BE2C (cell line): Measurements from ENCODE around the gene KCTD21.
"Not testable (repeated sequence)": the region's sequence is repeated elsewhere in the genome, so short reads cannot be mapped to it uniquely, and the experiment has no call there.

ENCODE experiments used
- DNase-seq: peaks from one replicate; pipeline ENCODE4 v3.0.0-alpha.2; 2020
- H3K27me3 ChIP-seq: fragments of 250-450 bp; sonication (Bioruptor Pico); 2 replicates; pipeline ENCODE4 v1.5.1; 2020; ENCODE audit warnings: mild to moderate bottlenecking
- H3K36me3 ChIP-seq: fragments of 250-450 bp; sonication (Bioruptor Pico); 2 replicates; pipeline ENCODE4 v1.5.1; 2020; ENCODE audit warnings: mild to moderate bottlenecking
- H3K4me1 ChIP-seq: fragments of 250-450 bp; sonication (Bioruptor Pico); 2 replicates; pipeline ENCODE4 v1.5.1; 2020
- H3K4me3 ChIP-seq: 2 replicates; pipeline ENCODE4 v1.5.1; 2011; ENCODE audit warnings: low read depth, low read length
- H3K9me3 ChIP-seq: fragments of 250-450 bp; sonication (Bioruptor Pico); 2 replicates; pipeline ENCODE4 v1.5.1; 2020
- TF ChIP-seq, protein P1 (sequence below): IDR thresholded peaks from 2 replicates; pipeline ENCODE4 v1.5.1; 2012; ENCODE audit warnings: mild to moderate bottlenecking, low read depth, low read length

The KCTD21 gene

DNA sequence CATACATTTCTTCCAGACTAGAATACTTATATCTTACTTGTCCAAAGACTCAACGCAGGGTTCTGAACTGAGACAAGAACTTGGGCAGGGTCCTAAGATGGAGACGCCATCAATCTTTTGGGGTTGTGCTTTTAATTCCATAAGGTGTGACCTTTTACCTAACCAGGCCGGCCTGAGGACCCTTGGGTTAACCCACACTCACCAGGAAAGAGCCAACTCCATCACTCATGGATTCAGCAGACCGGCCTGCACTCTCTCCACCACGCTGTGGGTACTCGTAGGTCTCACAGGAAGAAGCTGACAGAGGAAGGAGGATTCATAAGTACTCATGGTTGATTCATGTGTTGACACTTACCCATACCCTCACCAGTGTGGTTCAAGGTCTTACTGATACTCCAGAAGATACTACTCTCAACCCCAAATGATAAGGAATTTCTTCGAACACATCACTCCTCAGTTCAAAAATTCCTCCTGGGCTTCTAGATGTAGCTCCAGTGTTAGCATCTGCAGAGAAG, 36.5 kb upstream of the KCTD21 start:
- no peak overlapping the region for H3K4me3 ChIP-seq
- TF ChIP-seq, protein P1, sequence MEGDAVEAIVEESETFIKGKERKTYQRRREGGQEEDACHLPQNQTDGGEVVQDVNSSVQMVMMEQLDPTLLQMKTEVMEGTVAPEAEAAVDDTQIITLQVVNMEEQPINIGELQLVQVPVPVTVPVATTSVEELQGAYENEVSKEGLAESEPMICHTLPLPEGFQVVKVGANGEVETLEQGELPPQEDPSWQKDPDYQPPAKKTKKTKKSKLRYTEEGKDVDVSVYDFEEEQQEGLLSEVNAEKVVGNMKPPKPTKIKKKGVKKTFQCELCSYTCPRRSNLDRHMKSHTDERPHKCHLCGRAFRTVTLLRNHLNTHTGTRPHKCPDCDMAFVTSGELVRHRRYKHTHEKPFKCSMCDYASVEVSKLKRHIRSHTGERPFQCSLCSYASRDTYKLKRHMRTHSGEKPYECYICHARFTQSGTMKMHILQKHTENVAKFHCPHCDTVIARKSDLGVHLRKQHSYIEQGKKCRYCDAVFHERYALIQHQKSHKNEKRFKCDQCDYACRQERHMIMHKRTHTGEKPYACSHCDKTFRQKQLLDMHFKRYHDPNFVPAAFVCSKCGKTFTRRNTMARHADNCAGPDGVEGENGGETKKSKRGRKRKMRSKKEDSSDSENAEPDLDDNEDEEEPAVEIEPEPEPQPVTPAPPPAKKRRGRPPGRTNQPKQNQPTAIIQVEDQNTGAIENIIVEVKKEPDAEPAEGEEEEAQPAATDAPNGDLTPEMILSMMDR, result no peak
- H3K36me3 ChIP-seq, result peaks cover 46% of the 10 kb centered on the region

DNA sequence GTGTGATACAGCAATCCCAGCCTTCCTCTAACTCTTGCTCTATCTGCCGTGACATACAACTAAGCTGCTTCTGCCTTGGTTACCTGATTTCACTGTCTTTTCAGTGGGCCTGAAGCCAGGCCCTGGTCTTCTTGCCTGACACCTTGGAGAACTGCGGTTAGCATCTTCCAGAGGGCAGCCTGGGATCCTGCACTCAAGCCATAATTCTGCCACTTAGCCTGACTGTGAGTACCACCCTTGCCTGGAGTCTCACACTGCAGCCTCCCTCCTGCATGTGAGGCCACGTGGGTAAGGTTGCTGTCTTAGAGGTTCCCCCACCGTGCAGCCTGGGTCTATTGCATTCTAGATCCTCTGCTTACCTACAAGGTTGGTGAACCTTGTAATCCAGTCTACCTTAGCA, 36.1 kb upstream of the KCTD21 start:
- TF ChIP-seq, protein P1, result no peak
- peaks cover 51% of the 10 kb centered on the region for H3K36me3 ChIP-seq
- H3K27me3 ChIP-seq, result no peaks in the 10 kb centered on the region
- H3K4me3 ChIP-seq, result no peak overlapping the region
- DNase-seq, result no peak
- peaks cover 4% of the 10 kb centered on the region; the same call in 1 of the 2 replicates for H3K4me1 ChIP-seq
- H3K9me3 ChIP-seq, result no peaks in the 10 kb centered on the region

More for the DNA sequence above, 36.5 kb upstream of the KCTD21 start:
- DNase-seq, result no peak
- Histone ChIP-seq H3K4me1 (peaks cover 7% of the 10 kb centered on the region; the same call in 1 of the 2 replicates), H3K27me3 (no peaks in the 10 kb centered on the region), H3K9me3 (no peaks in the 10 kb centered on the region)

DNA sequence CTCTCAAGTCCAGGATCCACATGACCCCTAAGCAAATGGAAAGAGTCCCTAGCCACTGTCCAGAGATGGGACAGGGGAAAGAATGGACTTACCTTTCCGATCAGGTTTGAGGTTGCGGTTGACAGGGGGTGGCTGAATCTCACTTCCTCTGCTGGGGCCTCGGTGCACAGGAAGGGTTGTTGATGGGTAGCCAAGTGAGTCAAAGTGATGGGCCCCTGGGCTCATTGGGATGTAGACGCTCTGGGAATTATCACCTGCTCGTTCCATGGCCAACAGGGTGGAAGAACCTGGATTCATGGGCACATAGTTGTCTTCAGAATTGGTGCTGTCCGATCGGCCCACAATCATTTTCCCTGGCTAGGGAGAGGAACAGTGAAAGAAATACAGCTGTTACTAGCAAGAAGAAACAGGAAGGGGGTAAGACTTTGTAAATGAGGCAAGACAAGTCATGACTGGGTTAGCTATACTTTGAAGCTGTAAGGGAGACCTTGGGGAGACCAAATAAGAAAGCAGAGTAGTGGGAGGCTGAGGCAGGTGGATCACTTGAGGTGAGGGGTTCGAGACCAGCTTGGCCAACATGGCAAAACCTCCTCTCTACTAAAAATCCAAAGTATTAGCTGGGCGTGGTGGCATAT, 35.0 kb upstream of the KCTD21 start:
- TF ChIP-seq, protein P1, result no peak
- Histone ChIP-seq H3K4me3 (no peak overlapping the region), H3K27me3 (no peaks in the 10 kb centered on the region), H3K36me3 (peaks cover 61% of the 10 kb centered on the region), H3K9me3 (no peaks in the 10 kb centered on the region), H3K4me1 (peaks cover 4% of the 10 kb centered on the region; the same call in 1 of the 2 replicates)
- no peak for DNase-seq

DNA sequence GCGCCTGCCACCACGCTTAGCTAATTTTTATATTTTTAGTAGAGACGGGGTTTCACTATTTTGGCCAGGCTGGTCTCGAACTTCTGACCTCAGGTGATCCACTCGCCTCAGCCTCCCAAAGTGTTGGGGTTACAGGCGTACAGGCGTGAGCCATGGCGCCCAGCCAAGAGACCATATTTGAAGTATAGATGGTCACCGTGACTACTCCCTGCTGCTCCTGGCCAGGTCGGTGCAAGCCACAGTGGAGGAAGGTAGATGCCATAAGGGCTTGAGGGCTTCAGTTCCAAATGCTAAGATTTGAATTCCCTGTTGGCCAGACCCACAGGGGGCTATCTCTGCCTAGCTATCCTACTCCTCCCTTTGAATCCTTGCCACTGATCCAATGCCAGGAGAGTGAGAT, 34.3 kb upstream of the KCTD21 start:
- DNase-seq, H3K27me3 ChIP-seq, H3K9me3 ChIP-seq, H3K4me1 ChIP-seq, H3K4me3 ChIP-seq: not testable (repeated sequence)
- H3K36me3 ChIP-seq, result peaks cover 67% of the 10 kb centered on the region

DNA sequence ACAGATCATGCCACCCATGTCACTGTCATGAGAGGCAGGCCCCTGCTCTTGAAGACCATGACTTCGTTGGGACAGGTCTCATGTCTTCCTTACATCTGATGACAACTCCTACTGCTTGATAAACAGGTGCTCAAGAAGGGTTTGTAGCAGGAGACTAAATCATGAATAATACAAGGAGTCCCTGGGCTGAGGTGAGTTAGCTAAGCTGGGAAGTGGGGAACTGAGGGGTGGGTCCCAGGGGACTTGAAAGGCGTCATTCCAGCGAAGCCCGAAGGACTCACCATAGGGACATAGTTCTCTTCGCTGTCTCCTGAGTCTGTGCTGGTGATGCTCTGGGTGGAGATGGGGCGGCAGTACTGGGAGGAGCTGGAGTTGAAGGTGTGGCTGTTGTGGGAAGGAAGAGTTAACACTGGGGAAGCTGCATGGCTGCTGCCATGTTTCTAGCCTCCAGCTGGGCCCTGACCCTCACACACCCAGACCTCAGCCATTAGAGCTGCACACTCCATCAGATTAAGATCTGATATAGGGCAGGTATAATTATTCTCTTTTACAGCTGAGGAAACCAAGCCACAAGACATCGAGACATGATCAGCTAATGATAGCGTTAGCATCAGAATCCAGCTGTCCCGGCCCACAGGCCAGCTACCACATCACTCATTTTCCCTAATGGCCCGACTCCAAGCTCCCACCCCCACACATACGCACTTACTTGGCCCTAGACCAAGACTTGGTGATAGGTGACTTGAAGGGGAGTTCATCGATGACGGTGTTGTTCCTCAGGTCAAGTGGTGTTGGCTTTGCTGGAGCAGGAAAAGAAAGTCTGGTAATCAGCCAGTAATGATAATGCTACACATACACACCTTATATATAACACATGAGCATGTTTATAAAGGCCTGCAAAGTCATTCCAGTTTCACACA, 33.2 kb upstream of the KCTD21 start:
- Histone ChIP-seq H3K4me1 (peaks cover 4% of the 10 kb centered on the region; the same call in 1 of the 2 replicates), H3K4me3 (no peak overlapping the region), H3K9me3 (no peaks in the 10 kb centered on the region), H3K36me3 (peaks cover 74% of the 10 kb centered on the region), H3K27me3 (no peaks in the 10 kb centered on the region)
- DNase-seq, result no peak
- TF ChIP-seq, protein P1, result no peak

DNA sequence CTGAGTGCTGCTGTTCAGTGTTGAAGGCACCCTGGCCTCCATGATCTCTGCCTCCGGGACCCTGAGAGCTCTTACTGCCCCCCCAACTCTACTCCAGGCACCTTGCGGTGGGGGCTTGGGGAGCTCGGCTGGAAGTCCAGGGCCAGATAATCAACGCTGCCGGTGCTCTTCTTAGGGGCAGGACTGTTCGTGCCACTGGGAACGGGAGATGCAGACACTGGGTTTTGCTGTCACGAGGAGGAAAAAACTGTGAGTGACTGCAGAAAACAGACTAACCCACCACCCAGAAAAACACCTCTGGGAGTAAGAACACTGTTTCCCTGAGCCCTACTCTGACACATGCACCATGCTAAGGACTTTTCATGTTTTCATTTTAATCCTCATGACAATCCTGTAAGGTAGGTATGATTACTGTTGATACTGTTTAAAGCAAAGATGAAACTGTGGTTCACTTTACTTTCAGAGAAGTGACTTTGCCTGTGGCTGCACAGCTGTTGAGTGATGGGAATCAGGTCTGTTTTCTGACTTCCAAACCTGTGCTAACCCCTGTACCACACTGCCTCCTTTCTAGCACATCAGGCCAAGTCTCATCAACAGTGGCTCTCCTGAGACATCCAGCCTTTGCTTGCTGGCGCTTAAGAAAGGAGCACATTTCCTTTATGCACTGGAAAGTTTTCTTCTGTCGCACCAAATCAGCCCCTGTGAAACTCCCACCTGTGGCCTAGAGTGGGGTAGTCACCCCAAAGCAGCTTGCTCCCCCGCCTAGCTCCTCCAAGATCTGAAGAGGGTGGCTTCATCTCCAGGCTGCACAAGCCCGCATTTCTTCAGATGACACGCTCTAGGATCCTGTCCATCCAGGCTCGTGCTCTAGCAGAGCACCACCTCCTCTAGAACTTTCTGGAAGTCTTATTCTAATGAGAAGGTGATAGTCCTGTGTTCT, 32.1 kb upstream of the KCTD21 start:
- no peaks in the 10 kb centered on the region for H3K9me3 ChIP-seq

More for the DNA sequence above, 32.1 kb upstream of the KCTD21 start:
- no peak for DNase-seq
- Histone ChIP-seq H3K4me3 (no peak overlapping the region), H3K36me3 (peaks cover 72% of the 10 kb centered on the region), H3K4me1 (peaks cover 4% of the 10 kb centered on the region; the same call in 1 of the 2 replicates), H3K27me3 (no peaks in the 10 kb centered on the region)
- TF ChIP-seq, protein P1, result no peak
